ENCODE data around the gene CRACR2A. TPM values are rescaled to one million over a fixed set of nuclear protein-coding genes. Genes with fewer than 3 reads are reported as not detected.

The CRACR2A gene
- polyA plus RNA-seq, 2 of the 4 experiments (the other 2 are of a cell fraction), result 1.1 to 3.8 TPM

GRCh38 chr12:3633396-3633795 lies 119.5 kb downstream of the CRACR2A start:
- WGBS (ENCODE audit: missing lambda C conversion rate), result 71% methylated on average over 9 of the region's 9 CpGs
- TF ChIP-seq KDM1A (IDR thresholded peaks at IDR 0.05; ENCODE audit: low read depth), result no peak
- TF ChIP-seq SMC3 (IDR thresholded peaks at IDR 0.05), result no peak
- TF ChIP-seq BCL3 (IDR thresholded peaks at IDR 0.05), result no peak
- no peak for TF ChIP-seq FOSL2 (IDR thresholded peaks at IDR 0.05)
- no peak for TF ChIP-seq FOSL2 (CRISPR knock-in tag; IDR thresholded peaks at IDR 0.05)
- TF ChIP-seq TP53 (CRISPR knock-in tag; IDR thresholded peaks at IDR 0.05), result no peak
- TF ChIP-seq GATA3 (IDR thresholded peaks at IDR 0.05; ENCODE audit: borderline replicate concordance), result no peak
- no peak for TF ChIP-seq MYC (IDR thresholded peaks at IDR 0.05; ENCODE audit: borderline replicate concordance, low read length)
- H3K27ac ChIP-seq, result no peak overlapping the region
- H3K4me2 ChIP-seq, result no peak overlapping the region
- H3K4me3 ChIP-seq, result no peak overlapping the region
- POLR2A ChIA-PET, result no interaction called here
- FAIRE-seq, result no peak
- ATAC-seq, result no peak
- CTCF ChIA-PET, result no interaction called here
- H3K4me1 ChIP-seq, result no peaks in the 10 kb centered on the region
- H3K9me3 ChIP-seq, result no peaks in the 10 kb centered on the region
- DNase-seq (ENCODE audit: low read depth in 1 of 2, low spot score in 1 of 2), result no peak

- no peak for TF ChIP-seq HOXA7 (CRISPR knock-in tag; IDR thresholded peaks at IDR 0.05)
- no peak for TF ChIP-seq BHLHE40 (IDR thresholded peaks at IDR 0.05; ENCODE audit: low read depth, low read length)
- no peak for TF ChIP-seq CBX2 (IDR thresholded peaks at IDR 0.05; ENCODE audit: borderline replicate concordance, low read depth)
- TF ChIP-seq TP53 (CRISPR knock-in tag; IDR thresholded peaks at IDR 0.05), result no peak
- no peak for TF ChIP-seq PHF8 (IDR thresholded peaks at IDR 0.05; ENCODE audit: borderline replicate concordance, low read depth)
- TF ChIP-seq ZNF302 (CRISPR knock-in tag; IDR thresholded peaks at IDR 0.05), result no peak
- no peak for TF ChIP-seq CHD4 (IDR thresholded peaks at IDR 0.05; ENCODE audit: borderline replicate concordance)
- no peak for TF ChIP-seq MAFK (IDR thresholded peaks at IDR 0.05; ENCODE audit: partially characterized antibody)
- TF ChIP-seq USF2 (IDR thresholded peaks at IDR 0.05), result no peak
- H3K27ac ChIP-seq, result no peak overlapping the region
- H3K4me3 ChIP-seq, result no peak overlapping the region
- no peaks in the 10 kb centered on the region for H3K9me3 ChIP-seq
- ChIA-PET POLR2A (no interaction called here), CTCF (no interaction called here)
- H3K4me1 ChIP-seq, result no peaks in the 10 kb centered on the region
- ATAC-seq, result no peak
- no peak for DNase-seq (ENCODE audit: low read depth in 1 of 2, low spot score in 1 of 2)
- FAIRE-seq, result no peak
- no peak overlapping the region for H3K4me2 ChIP-seq
- WGBS (ENCODE audit: missing lambda C conversion rate), result 74% methylated on average over 2 of the region's 2 CpGs
Measured at GRCh38 chr12:3632754-3633153, 120.2 kb downstream of the CRACR2A start.

- WGBS (ENCODE audit: missing lambda C conversion rate), result 56% methylated on average over 1 of the region's 1 CpG
- Histone ChIP-seq H3K4me3 (no peak overlapping the region), H3K27ac (no peak overlapping the region), H3K9me3 (no peaks in the 10 kb centered on the region), H3K4me1 (no peaks in the 10 kb centered on the region), H3K4me2 (no peak overlapping the region)
- CTCF ChIA-PET, result no interaction called here
- DNase-seq (ENCODE audit: low read depth in 1 of 2, low spot score in 1 of 2) (no peak), FAIRE-seq (no peak), ATAC-seq (no peak)
- TF ChIP-seq RAD21 (conservative IDR thresholded peaks at IDR 0.05 in 1 of 2, IDR thresholded peaks at IDR 0.05 in 1 of 2), result no peak
- no peak for TF ChIP-seq EP300 (IDR thresholded peaks at IDR 0.05)
- TF ChIP-seq USF2 (IDR thresholded peaks at IDR 0.05), result no peak
- no peak for TF ChIP-seq HEYL (CRISPR knock-in tag; IDR thresholded peaks at IDR 0.05)
- no peak for TF ChIP-seq RCOR1 (IDR thresholded peaks at IDR 0.05; ENCODE audit: low read depth, low read length)
- TF ChIP-seq ELK1 (IDR thresholded peaks at IDR 0.05; ENCODE audit: low read depth, low read length), result no peak
- TF ChIP-seq PHF8 (IDR thresholded peaks at IDR 0.05; ENCODE audit: borderline replicate concordance, low read depth), result no peak
- no peak for TF ChIP-seq HOXB13 (CRISPR knock-in tag; IDR thresholded peaks at IDR 0.05; ENCODE audit: low read depth)
- no peak for TF ChIP-seq E2F6 (IDR thresholded peaks at IDR 0.05; ENCODE audit: borderline replicate concordance, low read depth)
- no peak for TF ChIP-seq BCL3 (IDR thresholded peaks at IDR 0.05)
- no peak for TF ChIP-seq PBX3 (IDR thresholded peaks at IDR 0.05)
- no peak for TF ChIP-seq ZNF302 (CRISPR knock-in tag; IDR thresholded peaks at IDR 0.05)
- no peak for TF ChIP-seq KDM1A (IDR thresholded peaks at IDR 0.05; ENCODE audit: low read depth)
- POLR2A ChIA-PET, result no interaction called here
Measured at GRCh38 chr12:3632256-3632655, 120.7 kb downstream of the CRACR2A start.

Data from A549 (cell line).